Cardiac muscle cell (in vitro differentiated cells and primary cell): ENCODE measurements around the gene GNG7. TPM values are rescaled to one million over a fixed set of nuclear protein-coding genes. Genes with fewer than 3 reads are reported as not detected.
A peak's percentile ranks its signal among the peaks of the same experiment; 100 is the strongest.
"Not testable (repeated sequence)": the region's sequence is repeated elsewhere in the genome, so short reads cannot be mapped to it uniquely, and the experiment has no call there.

Source experiments
- DNase-seq, 2 donors: peaks; one replicate each; pipeline versions ENCODE4 v3.0.0 to v3.0.0-alpha.2; 2010 to 2017; ENCODE audit warnings: low read depth in 1 of 2, low spot score in 1 of 2
- H3K27ac ChIP-seq: fragments of 200-600 bp; sonication (generic); 2 replicates; pipeline ENCODE4 v1.5.1; 2016
- H3K27me3 ChIP-seq: fragments of 200-600 bp; sonication (generic); 2 replicates; pipeline ENCODE4 v1.6.0; 2016; ENCODE audit warnings: control low read depth
- H3K36me3 ChIP-seq: fragments of 200-600 bp; sonication (generic); 2 replicates; pipeline ENCODE4 v1.5.1; 2016; ENCODE audit warnings: control low read depth
- H3K4me1 ChIP-seq: fragments of 200-600 bp; sonication (generic); 2 replicates; pipeline ENCODE4 v1.8.1; 2017; ENCODE audit warnings: low read depth, mild to moderate bottlenecking, mixed run types
- H3K4me3 ChIP-seq: fragments of 200-600 bp; sonication (generic); 2 replicates; pipeline ENCODE4 v1.5.1; 2016; ENCODE audit warnings: mild to moderate bottlenecking
- H3K9me3 ChIP-seq: fragments of 200-600 bp; sonication (generic); 2 replicates; pipeline ENCODE4 v1.5.1; 2017; ENCODE audit warnings: low read depth, mild to moderate bottlenecking, control low read depth
- polyA plus RNA-seq: library from polyadenylated mRNA; unstranded; fragments of >200 nt; fragmentation: Nextera tagmentation; extraction: Ambion mirVana; gene quantifications from 2 replicates; pipeline ENCODE4 v1.2.1, GENCODE V29; 2016
- total RNA-seq: library from RNA; depleted of rRNA; stranded (reverse); fragments of >200 nt; gene quantifications from 2 replicates; pipeline ENCODE4 v1.2.3, GENCODE V29; 2016
- TF ChIP-seq, protein P1 (sequence below): IDR thresholded peaks from 2 replicates; pipeline ENCODE4 v1.5.1; 2012; ENCODE audit warnings: low read depth, mild to moderate bottlenecking, low read length

The GNG7 gene
- total and polyA plus RNA-seq, 2 experiments from 2014 or later: 20.4 to 24.8 TPM

DNA sequence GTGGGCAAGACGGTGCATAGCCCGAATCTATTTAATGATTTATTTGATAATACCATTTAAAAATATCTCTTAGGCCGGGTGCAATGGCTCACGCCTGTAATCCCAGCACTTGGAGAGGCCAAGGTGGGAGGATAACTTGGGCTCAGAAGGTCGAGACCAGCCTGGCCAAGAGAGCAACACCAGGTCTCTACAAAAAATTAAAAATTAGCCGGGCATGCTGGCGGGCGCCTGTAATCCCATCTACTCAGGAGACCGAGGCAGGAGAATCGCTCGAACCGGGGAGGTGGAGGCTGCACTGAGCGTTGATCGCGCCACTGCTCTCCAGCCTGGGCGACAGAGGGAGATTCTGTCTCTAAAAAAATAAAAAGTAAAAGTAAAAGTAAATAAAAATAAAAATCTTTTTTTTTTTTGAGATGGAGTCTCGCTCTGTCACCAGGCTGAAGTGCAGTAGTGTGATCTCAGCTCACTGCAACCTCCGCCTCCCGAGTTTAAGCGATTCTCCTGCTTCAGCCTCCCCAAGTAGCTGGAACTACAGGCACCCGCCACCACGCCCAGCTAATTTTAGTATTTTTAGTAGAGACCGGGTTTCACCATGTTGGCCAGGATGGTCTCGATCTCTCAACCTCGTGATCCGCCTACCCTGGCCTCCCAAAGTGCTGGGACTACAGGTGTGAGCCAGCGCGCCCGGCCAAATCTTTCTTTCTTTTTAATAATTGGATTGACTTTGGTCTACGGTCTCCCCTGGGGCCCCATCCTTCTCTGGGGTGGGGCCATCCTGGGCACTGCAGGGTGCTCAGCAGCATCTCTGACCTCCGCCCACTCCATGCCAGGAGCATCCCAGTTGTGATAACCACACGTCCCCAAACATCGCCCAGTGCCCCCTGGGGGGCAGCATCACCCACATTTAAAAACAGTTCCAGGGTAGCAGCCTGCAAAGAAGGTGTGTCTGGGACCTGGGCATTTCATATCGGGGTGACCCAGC lies 90.7 kb downstream of the GNG7 start:
- DNase-seq: no peak
- H3K4me1 ChIP-seq: no peaks in the 10 kb centered on the region
- H3K27me3 ChIP-seq: no peaks in the 10 kb centered on the region
- H3K36me3 ChIP-seq: no peaks in the 10 kb centered on the region
- no peaks in the 10 kb centered on the region for H3K9me3 ChIP-seq
- no peak overlapping the region for H3K27ac ChIP-seq
- TF ChIP-seq, protein P1, sequence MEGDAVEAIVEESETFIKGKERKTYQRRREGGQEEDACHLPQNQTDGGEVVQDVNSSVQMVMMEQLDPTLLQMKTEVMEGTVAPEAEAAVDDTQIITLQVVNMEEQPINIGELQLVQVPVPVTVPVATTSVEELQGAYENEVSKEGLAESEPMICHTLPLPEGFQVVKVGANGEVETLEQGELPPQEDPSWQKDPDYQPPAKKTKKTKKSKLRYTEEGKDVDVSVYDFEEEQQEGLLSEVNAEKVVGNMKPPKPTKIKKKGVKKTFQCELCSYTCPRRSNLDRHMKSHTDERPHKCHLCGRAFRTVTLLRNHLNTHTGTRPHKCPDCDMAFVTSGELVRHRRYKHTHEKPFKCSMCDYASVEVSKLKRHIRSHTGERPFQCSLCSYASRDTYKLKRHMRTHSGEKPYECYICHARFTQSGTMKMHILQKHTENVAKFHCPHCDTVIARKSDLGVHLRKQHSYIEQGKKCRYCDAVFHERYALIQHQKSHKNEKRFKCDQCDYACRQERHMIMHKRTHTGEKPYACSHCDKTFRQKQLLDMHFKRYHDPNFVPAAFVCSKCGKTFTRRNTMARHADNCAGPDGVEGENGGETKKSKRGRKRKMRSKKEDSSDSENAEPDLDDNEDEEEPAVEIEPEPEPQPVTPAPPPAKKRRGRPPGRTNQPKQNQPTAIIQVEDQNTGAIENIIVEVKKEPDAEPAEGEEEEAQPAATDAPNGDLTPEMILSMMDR: no peak
- no peak overlapping the region for H3K4me3 ChIP-seq

GRCh38 chr19:2610637-2611482 lies 91.6 kb downstream of the GNG7 start:
- H3K27ac ChIP-seq: peak overlapping the region; percentile 77
- DNase-seq: peak; percentile 95
- TF ChIP-seq, protein P1: peak; percentile 95
- peak overlapping the region; percentile 17 for H3K4me3 ChIP-seq
- H3K9me3 ChIP-seq: no peaks in the 10 kb centered on the region
- H3K4me1 ChIP-seq: no peaks in the 10 kb centered on the region
- H3K36me3 ChIP-seq: no peaks in the 10 kb centered on the region
- H3K27me3 ChIP-seq: no peaks in the 10 kb centered on the region

- Histone ChIP-seq H3K36me3 (no peaks in the 10 kb centered on the region), H3K4me3 (no peak overlapping the region), H3K4me1 (no peaks in the 10 kb centered on the region), H3K9me3 (no peaks in the 10 kb centered on the region), H3K27ac (no peak overlapping the region), H3K27me3 (no peaks in the 10 kb centered on the region)
- no peak for DNase-seq
- TF ChIP-seq, protein P1: no peak
Measured at GRCh38 chr19:2609389-2610116, 92.9 kb downstream of the GNG7 start.

GRCh38 chr19:2609034-2609388 lies 93.5 kb downstream of the GNG7 start:
- H3K27ac ChIP-seq, H3K36me3 ChIP-seq, H3K9me3 ChIP-seq, H3K27me3 ChIP-seq, H3K4me3 ChIP-seq, H3K4me1 ChIP-seq, DNase-seq: not testable (repeated sequence)

- TF ChIP-seq, protein P1: no peak
- no peaks in the 10 kb centered on the region for H3K9me3 ChIP-seq
Measured at GRCh38 chr19:2608602-2608922, 93.9 kb downstream of the GNG7 start.

More at GRCh38 chr19:2608602-2608922, 93.9 kb downstream of the GNG7 start:
- DNase-seq: no peak
- H3K36me3 ChIP-seq: no peaks in the 10 kb centered on the region
- H3K27ac ChIP-seq: no peak overlapping the region
- no peak overlapping the region for H3K4me3 ChIP-seq
- no peaks in the 10 kb centered on the region for H3K4me1 ChIP-seq
- no peaks in the 10 kb centered on the region for H3K27me3 ChIP-seq
